Suppressor macrophage (primary cell): ENCODE data around the gene OGFR.

ENCODE experiments used
- DNase-seq, 4 experiments: peaks; one replicate each; pipeline ENCODE4 v3.0.0-alpha.2; 2020 to 2022

Gene OGFR

GRCh38 chr20:62816031-62816883 is 11.6 kb downstream of the OGFR start:
- peak in 3 of 4 experiments; percentile 30 to 54 (median 40) for DNase-seq

DNA sequence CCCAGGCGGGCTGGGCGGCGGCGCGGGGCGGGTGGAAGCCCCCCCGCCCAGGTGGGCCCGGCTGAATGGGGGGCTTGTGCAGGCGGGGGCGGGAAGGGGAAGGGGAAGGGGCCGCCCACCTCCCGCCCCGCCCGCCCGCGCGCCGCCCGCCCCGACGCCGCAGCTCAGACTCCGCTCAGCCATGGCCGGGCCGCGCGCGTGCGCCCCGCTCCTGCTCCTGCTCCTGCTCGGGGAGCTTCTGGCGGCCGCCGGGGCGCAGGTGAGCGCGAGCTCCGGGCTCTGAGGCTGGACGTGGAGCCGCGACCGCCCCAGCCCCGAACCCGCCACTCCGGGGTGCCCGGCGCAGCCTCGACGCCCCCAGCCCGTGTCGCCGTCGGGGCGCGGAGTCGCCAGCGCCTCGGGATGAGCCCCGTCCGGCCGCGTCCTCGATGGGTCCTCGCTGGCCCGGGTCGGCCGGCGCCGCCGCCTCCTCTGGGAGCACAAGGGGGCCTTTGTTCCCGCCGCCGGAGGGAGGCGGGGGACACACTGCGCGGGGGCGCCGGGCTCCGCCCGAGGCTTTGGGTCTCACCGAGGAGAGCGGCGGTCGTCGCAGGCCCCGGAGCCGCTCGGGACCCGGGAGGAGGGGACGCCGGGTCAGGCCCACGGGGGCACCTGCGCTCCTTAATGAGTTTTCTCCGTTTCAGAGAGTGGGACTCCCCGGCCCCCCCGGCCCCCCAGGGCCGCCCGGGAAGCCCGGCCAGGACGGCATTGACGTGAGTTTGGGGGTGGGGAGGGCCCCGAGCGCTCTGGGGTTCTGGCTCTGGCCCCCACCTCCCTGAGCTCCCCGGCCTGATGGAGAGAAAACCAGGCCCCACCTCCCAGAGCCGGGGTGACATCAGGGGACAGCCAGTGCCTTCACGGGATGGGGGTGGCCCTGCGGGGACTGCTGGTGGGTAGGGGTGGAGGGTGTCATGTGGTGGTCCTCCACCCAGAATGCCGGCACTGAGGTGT is 12.5 kb downstream of the OGFR start, which contains the start of gene COL9A3:
COL9A3 (plus strand) TSS at position 167 of the 990 bp plus-strand sequence; CDS start at position 182, 15 bp downstream.
- DNase-seq, result peak in 1 of 4 experiments; percentile 41

GRCh38 chr20:62817975-62818591 is 13.4 kb downstream of the OGFR start:
- no peak for DNase-seq

DNA sequence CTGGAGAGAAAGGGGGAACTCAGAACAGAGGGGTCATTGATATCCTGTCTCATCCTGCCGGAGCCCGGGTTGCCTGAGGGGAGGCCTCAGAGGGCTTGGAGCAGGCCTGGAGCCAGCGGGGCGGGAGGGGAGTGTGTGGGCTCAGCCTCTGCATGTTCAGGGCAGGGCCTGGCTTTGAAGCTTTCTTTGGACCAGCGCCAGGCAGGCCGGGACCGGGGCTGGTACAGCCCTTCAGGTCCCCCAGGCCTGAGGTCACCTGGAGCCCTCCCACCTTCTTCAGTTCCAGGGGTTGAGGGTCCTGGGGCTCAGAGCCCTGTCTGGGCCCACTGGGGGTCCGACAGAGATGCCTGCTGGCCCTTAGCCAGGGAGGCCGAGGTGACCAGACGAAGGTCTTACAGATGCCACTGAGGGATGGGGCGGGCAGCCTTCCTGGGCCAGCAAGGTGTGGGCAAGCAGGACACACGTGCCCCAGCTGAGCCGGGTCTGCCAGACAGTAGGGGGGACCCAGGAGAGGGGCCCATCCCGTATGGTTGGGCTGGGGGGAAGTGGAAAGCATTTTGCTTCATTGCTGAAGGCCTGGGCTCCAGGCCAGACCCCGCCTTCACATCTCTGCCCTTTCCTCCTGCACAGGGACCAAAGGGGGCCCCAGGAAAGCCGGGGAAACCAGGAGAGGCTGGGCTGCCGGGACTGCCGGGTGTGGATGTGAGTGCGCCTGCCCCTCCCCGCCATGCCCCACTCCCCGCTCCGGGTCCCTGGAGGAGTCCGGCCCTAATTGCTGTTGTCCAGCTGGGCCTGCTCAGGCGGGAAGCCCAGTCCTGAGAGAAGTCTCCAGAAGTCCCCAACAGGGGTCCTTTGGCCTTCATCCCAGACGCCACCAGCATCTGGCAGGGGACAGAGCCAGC is 14.2 kb downstream of the OGFR start:
- DNase-seq, result no peak

DNA sequence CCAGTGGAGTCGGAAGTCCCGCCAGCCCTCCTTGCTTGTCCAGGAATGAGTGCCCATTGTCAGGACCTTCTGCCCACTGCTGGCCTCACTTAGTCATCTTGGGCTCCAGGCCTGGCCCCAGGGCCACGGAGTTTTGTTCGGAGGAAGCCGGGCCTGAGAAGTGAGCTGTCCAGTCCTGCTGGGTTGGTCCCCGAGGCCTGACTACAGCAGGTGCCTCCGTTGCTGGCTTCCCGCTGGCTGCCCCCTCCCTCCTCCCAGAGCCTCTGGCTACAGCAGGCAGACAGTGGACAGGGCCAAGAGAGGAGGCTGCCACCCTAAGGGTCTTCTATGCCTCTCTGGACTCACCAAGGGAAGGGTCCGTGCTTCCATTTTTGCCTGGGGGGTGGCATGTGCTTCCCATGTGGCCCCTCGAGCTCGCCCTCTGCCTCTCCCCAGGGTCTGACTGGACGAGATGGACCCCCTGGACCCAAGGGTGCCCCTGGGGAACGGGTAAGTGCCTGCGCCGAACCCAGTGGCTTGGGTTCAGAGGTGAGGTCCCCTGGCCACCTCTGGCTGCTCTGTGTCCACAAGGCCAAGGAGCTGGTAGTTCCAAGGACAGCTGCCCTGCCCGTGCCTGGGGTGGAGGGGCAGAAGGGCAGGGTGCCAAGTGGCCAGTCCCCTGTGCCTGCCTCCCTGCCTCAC is 15.0 kb downstream of the OGFR start:
- DNase-seq, result no peak

- peak in 1 of 4 experiments; percentile 1 for DNase-seq
Observed at GRCh38 chr20:62820208-62820961, 15.8 kb downstream of the OGFR start.

DNA sequence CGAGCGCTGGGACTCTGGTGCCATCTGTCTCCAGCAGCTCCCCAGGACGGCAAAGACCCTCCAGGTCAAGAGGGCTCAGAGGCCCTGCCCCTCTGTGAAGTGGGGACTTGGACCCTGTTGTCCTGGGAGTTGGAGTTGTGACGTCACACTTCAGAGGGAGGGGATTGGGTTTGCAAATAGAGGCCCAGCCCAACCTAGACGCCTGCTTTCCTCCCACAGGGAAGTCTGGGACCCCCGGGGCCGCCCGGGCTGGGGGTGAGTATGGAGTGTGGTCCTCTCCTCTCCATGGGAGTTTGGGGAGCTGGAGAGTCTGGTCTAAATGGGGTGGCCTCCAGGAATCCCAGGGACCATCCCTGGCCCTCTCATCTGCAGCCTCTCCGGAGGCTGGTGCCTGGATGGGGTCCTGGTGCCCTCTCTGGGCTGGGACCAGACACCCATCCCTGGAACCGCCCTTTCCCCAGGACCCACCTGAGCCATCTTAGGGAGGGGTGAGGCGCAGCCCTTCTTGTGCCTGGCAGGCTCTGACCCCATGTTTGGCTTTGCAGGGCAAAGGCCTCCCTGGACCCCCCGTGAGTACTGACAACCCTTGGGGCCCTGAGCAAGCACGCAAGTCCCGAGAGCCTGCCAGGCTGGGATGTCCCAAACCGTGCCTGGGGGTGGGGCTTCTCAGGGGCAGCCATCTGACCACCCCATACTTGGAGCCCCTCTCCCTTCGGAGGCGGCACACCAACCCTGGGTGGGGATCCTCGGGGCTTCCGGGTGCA is 16.5 kb downstream of the OGFR start:
- DNase-seq, result no peak

DNA sequence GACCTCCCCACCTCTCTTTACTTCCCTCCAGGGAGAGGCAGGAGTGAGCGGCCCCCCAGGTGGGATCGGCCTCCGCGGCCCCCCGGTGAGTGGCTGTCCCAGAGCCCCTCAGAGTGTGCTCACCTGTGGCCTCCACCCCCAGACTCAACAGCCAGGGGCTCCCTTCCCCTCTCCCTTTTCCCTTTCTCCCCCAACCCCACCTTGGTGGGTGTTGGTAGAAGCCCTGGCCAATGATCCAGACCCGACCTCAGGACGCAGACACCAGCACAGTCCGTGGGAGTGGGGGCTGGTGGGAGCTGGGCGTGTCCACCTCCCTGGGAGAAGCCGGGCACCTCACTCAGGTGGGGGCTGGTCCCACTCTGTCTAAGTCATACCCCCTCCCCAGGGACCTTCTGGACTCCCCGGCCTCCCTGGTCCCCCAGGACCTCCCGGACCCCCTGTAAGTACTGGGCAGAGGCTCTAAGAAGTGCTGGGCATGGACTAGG is 17.1 kb downstream of the OGFR start:
- no peak for DNase-seq

DNA sequence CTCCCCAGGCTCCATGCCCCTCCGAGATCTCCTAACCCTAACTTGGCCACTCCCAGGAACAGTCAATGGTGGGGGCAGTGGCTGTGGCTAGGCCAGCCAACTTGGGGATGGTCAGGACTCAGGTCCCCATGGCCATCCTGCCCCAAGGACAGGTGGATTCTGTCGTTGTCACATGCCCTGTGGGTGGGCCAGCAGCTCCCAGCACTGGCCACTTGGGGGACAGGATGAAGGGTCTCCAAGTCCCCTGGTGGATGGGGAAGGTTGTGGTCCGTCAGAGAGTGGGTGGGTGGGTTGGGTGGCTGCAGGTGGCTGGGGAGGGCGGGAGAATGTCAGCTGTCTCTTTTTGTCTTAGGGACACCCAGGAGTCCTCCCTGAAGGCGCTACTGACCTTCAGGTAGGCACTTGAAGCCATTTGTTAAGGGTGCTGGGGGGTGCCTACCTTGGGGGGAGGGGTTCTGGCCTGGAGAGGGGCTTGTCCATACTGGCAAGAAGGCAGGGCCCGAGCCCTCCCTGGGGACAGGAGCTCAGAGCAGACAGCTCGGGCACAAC is 17.7 kb downstream of the OGFR start:
- no peak for DNase-seq

DNA sequence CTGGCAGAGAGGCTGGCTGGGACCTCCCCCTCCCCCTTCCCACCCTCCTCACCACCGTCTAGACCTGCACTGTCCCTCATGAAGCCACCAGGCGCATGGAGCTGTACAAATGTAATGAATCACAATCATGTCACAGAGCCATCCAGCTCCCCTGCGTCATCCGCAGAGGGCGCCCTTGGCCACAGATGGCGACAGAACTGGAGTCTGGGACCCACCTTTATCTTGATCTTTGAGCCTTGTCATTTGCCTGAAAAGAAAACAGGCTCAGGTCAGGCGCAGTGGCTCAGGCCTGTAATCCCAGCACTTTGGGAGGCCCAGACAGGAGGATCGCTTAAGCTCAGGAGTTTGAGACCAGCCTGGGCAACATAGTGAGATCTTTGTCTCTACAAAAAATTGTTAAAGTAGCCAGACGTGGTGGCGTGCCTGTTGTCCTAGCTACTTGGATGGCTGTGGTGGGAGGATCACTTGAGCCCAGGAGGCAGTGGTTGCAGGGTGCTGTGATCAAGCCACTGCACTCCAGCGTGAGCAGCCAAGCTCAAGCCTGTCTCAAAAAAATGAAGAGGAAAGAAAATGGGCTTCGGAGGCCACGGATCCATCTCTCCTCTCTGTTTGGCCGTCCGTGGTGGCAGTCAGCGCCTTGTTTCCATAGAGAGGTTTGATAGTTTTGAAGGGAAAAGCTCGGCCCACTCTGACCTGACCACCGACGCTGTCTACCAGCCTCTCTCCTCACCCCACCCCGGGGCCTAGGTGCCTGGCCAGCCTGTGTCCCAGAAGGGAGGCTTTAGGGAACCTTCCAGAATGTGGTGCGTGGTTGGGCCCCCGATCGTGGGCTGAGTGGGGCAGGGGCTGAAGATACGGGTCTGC is 18.4 kb downstream of the OGFR start:
- peak; percentile 55 to 70 (median 63) for DNase-seq

DNA sequence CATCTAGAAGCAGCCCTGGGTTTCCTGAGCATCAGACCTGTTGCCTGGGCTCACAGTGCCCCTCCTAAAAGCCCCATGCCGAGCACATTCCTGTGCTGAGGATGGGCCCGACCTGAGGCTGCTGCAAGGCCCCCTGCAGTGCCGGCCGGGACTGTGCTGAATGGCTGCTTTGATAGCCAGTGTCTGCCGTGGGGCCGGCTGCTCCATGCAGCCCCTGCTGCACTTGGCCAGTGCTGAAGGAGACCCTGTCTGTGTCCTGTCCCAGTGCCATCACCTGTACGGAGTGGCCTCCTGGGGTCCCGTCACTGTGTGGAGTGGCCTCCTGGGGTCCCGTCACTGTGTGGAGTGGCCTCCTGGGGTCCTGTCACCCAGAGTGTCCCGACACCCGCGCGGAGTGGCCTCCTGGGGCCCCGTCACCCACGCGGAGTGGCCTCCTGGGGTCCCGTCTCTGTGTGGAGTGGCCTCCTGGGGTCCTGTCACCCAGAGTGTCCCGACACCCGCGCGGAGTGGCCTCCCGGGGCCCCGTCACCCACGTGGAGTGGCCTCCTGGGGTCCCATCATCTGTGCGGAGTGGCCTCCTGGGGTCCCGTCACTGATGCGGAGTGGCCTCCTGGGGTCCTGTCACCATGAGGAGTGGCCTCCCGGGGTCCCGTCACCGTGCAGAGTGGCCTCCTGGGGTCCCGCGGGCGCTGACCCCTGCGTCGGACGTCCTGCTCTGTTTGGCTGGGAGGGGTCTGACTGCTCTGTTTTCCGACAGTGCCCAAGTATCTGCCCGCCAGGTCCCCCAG is 19.2 kb downstream of the OGFR start:
- DNase-seq, result no peak

- DNase-seq, result peak in 3 of 4 experiments; percentile 34 to 64 (median 48)
Observed at GRCh38 chr20:62824476-62825332, 20.1 kb downstream of the OGFR start.

GRCh38 chr20:62825333-62825985 is 20.8 kb downstream of the OGFR start:
- DNase-seq, result no peak

- no peak for DNase-seq
Observed at GRCh38 chr20:62825986-62826645, 21.5 kb downstream of the OGFR start.
